GM12873 (cell line): ENCODE measurements around the gene PAX7.

Experiments used
- CTCF ChIP-seq: IDR thresholded peaks from 2 replicates; pipeline ENCODE4 v1.5.1; 2012; ENCODE audit warnings: low read depth, mild to moderate bottlenecking, moderate library complexity, low read length, control low read depth; ENCODE audit not compliant: insufficient read depth; ENCODE audit errors: missing control alignments

PAX7 gene

GRCh38 chr1:18784482-18784831 is 153.8 kb downstream of the PAX7 start:
- no peak for TF ChIP-seq CTCF

- TF ChIP-seq CTCF: no peak
Measured at GRCh38 chr1:18786149-18786548, 155.5 kb downstream of the PAX7 start.

GRCh38 chr1:18787825-18788385 is 157.3 kb downstream of the PAX7 start:
- no peak for TF ChIP-seq CTCF

GRCh38 chr1:18789246-18789645 is 158.6 kb downstream of the PAX7 start:
- no peak for TF ChIP-seq CTCF

GRCh38 chr1:18792747-18793146 is 162.1 kb downstream of the PAX7 start:
- no peak for TF ChIP-seq CTCF

GRCh38 chr1:18793164-18793563 is 162.5 kb downstream of the PAX7 start:
- TF ChIP-seq CTCF: no peak

- TF ChIP-seq CTCF: no peak
Measured at GRCh38 chr1:18794051-18794450, 163.4 kb downstream of the PAX7 start.
